Type B pancreatic cell (in vitro differentiated cells): ENCODE results near the gene GPRIN3. TPM values are rescaled to one million over a fixed set of nuclear protein-coding genes. Genes with fewer than 3 reads are reported as not detected.

Source experiments
- DNase-seq: peaks from one replicate; pipeline ENCODE4 v3.0.0; 2021; ENCODE audit warnings: mixed read lengths; ENCODE audit not compliant: unreplicated experiment; ENCODE audit errors: extremely low spot score
- H3K27ac Mint-ChIP-seq: 2 replicates; pipeline ENCODE4 v1.8.0; 2021; ENCODE audit warnings: mild to moderate bottlenecking, mixed read lengths
- H3K27me3 Mint-ChIP-seq: 2 replicates; pipeline ENCODE4 v1.8.0; 2021; ENCODE audit warnings: mixed read lengths
- H3K36me3 Mint-ChIP-seq: 2 replicates; pipeline ENCODE4 v1.8.0; 2021; ENCODE audit warnings: mixed read lengths
- H3K4me1 Mint-ChIP-seq: one replicate; pipeline ENCODE4 v1.8.0; 2021; ENCODE audit warnings: mixed read lengths; ENCODE audit not compliant: unreplicated experiment
- H3K4me3 Mint-ChIP-seq: 2 replicates; pipeline ENCODE4 v1.8.0; 2021; ENCODE audit warnings: mild to moderate bottlenecking, mixed read lengths
- H3K9me3 Mint-ChIP-seq: 2 replicates; pipeline ENCODE4 v1.8.0; 2021; ENCODE audit warnings: mixed read lengths
- CTCF ChIP-seq: fragments of 200-600 bp; sonication (generic); conservative IDR thresholded peaks from 2 replicates; pipeline ENCODE4 v1.5.0; 2021; ENCODE audit warnings: antibody characterized with exemption, mild to moderate bottlenecking
- total RNA-seq: library from RNA; stranded (reverse); gene quantifications from 2 replicates; pipeline ENCODE4 v1.2.1, GENCODE V29; 2021; ENCODE audit warnings: low replicate concordance

GPRIN3 gene
- total RNA-seq, 1 donor from 2014 or later, result 4.5 TPM

DNA sequence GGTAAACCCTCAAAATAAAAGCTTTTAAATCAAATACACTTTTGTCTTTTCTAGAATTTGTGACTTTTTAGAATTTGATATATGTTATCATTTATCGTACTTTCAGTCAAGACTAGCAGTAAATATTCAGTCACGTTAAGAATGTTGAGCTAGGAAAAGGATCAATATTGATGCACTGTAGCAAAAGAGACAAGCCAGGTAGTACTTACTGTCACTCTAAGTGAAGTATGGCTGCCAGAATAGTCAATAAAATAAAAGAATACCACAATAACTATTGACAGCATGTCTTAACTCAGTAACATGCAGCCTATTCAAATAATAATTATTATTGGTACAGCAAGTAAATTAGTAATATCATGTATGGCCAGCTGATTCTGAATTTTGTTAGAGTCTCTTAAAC is 43.6 kb upstream of the GPRIN3 start:
- no peaks in the 10 kb centered on the region for H3K27me3 Mint-ChIP-seq
- H3K4me3 Mint-ChIP-seq, result no peak overlapping the region
- DNase-seq, result no peak
- H3K27ac Mint-ChIP-seq, result no peak overlapping the region
- no peaks in the 10 kb centered on the region for H3K36me3 Mint-ChIP-seq
- TF ChIP-seq CTCF, result no peak
- peaks cover 8% of the 10 kb centered on the region for H3K9me3 Mint-ChIP-seq
- peaks cover 4% of the 10 kb centered on the region for H3K4me1 Mint-ChIP-seq

DNA sequence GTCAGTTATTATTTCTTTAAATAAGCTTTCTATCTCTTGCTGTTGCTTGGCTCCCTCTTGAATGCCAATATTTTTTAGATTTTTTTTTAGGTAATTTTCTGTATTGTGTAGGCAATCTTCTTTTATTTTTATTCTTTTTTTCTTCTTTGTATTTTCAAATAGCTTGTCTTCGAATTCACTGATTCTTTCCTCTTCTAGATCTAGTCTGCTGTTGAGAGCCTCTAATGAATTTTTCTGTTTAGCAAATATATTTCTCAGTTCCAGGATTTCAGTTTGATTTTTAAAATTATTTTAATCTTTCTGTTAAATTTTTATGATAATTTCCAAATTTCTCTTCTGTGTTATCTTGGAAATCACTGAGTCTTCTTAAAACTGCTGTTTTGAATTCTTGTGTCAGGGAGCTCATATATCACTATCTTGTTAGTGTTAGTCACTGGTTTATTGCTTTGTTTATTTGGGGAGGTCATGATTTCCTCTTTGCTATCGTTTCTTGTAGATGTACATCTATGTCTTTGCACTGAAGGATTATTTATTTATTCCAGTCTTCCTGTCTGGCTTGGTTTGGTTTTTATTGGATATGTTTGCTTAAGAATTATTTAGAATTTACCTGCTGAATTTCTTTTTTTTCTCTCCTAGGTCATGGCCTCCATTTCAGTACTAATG is 39.9 kb upstream of the GPRIN3 start:
- Mint-ChIP-seq H3K9me3 (peaks cover 8% of the 10 kb centered on the region), H3K27ac (no peak overlapping the region), H3K4me3 (no peak overlapping the region), H3K27me3 (peaks cover 6% of the 10 kb centered on the region), H3K4me1 (no peaks in the 10 kb centered on the region), H3K36me3 (no peaks in the 10 kb centered on the region)
- DNase-seq, result no peak
- TF ChIP-seq CTCF, result no peak

DNA sequence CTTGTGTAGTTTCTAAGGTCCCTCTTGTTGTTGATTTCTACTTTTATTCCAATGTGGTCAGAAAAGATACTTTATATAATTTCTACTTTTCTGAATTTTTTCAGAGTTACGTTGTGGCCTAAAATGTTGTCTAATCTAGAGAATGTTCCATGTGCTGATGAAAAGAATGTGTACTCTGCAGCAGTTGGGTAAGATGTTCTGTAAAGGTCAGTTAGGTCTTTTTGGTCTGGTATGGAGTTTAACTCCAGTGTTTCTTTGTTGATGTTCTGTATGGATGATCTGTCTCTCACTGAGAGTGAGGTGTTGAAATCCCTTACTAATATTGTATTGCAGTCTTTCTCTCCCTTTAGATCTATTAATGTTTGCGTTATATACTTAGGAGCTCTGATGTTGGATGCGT is 37.0 kb upstream of the GPRIN3 start:
- no peak for TF ChIP-seq CTCF
- Mint-ChIP-seq H3K4me1 (no peaks in the 10 kb centered on the region), H3K27ac (no peak overlapping the region), H3K4me3 (no peak overlapping the region), H3K36me3 (no peaks in the 10 kb centered on the region), H3K9me3 (peaks cover 8% of the 10 kb centered on the region), H3K27me3 (peaks cover 7% of the 10 kb centered on the region)
- no peak for DNase-seq

- H3K4me1 Mint-ChIP-seq, result no peaks in the 10 kb centered on the region
- no peak for DNase-seq
- no peak overlapping the region for H3K4me3 Mint-ChIP-seq
- H3K27ac Mint-ChIP-seq, result no peak overlapping the region
- no peak for TF ChIP-seq CTCF
- peaks cover 6% of the 10 kb centered on the region for H3K27me3 Mint-ChIP-seq
- H3K9me3 Mint-ChIP-seq, result no peaks in the 10 kb centered on the region
- no peaks in the 10 kb centered on the region for H3K36me3 Mint-ChIP-seq
Observed at GRCh38 chr4:89338206-89338605, 30.6 kb upstream of the GPRIN3 start.

DNA sequence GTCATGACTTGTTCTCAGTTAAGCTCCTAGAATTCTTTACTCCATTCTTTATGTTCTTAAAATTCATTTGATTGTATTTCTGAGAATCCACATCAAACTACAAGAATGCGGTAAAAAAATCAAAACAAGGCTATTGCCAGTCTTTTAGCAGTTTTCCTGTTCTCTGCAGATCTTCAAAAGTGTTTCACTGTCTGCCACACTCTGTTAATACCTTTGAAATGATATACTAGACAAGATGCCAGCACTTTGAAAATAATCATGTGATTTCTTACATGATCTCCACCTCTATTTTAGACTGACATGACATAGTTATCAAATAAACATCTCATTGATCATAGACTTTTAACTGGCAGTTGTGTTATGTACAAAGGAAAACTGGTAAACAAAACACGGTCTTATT is 30.1 kb upstream of the GPRIN3 start:
- no peak overlapping the region for H3K4me3 Mint-ChIP-seq

More for the DNA sequence above, 30.1 kb upstream of the GPRIN3 start:
- Mint-ChIP-seq H3K9me3 (no peaks in the 10 kb centered on the region), H3K36me3 (no peaks in the 10 kb centered on the region), H3K4me1 (no peaks in the 10 kb centered on the region), H3K27ac (no peak overlapping the region), H3K27me3 (peaks cover 6% of the 10 kb centered on the region)
- TF ChIP-seq CTCF, result no peak
- DNase-seq, result no peak
